Psoas muscle (tissue), 8 donors: ENCODE data around the gene FMNL2. TPM values are rescaled to one million over a fixed set of nuclear protein-coding genes. Genes with fewer than 3 reads are reported as not detected.

Experiments
- ATAC-seq, 4 donors: fragments of 200-7000 bp; cut with Tn5 transposase; one replicate each; pipeline ENCODE4 v1.9.1; 2020; ENCODE audit warnings: moderate library complexity in 3 of 4, mild to moderate bottlenecking in 2 of 4
- DNase-seq, 2 donors: peaks; one replicate each; pipeline ENCODE4 v3.0.0-alpha.2; 2020
- H3K27ac ChIP-seq: fragments of 200-600 bp; one replicate; pipeline ENCODE4 v1.8.0; 2022
- H3K27me3 ChIP-seq, 3 donors: fragments of 200-600 bp in 1 of 3; one replicate each; pipeline versions ENCODE4 v1.6.1 to v1.8.0; 2013 to 2022; ENCODE audit warnings: low read length in 2 of 3, mild to moderate bottlenecking in 2 of 3, moderate library complexity in 1 of 3; ENCODE audit not compliant: insufficient read depth in 3 of 3
- H3K36me3 ChIP-seq, 2 donors: fragments of 200-600 bp in 1 of 2; one replicate each; pipeline versions ENCODE4 v1.6.1 to v1.8.0; 2013 to 2022; ENCODE audit warnings: low read depth in 1 of 2, mild to moderate bottlenecking in 1 of 2, moderate library complexity in 1 of 2; ENCODE audit not compliant: insufficient read depth in 1 of 2
- H3K4me1 ChIP-seq: fragments of 200-600 bp; one replicate; pipeline ENCODE4 v1.8.0; 2022
- H3K4me3 ChIP-seq: fragments of 200-600 bp; one replicate; pipeline ENCODE4 v1.8.0; 2022; ENCODE audit warnings: mild to moderate bottlenecking
- H3K9me3 ChIP-seq: fragments of 200-600 bp; one replicate; pipeline ENCODE4 v1.8.0; 2022
- WGBS, 3 donors: extraction: QIAGEN DNeasy Blood & Tissue Kit; methylation state at CpG; one replicate each; pipeline versions ENCODE4 v1.1.6 to v1.1.7; 2013; 5-methylcytosine and 5-hydroxymethylcytosine counted together
- intact Hi-C, 2 donors: fragments of 100-400 bp; cut with DNase I; formaldehyde crosslinking; loops; one replicate each; pipeline versions ENCODE4 v1.11.0 to v1.14.2; 2022
- polyA plus RNA-seq, 3 donors: library from polyadenylated mRNA; stranded (reverse); fragments of 200-250 nt; gene quantifications; one replicate each; pipeline ENCODE4 v1.2.3, GENCODE V29; 2013
- total RNA-seq, 4 donors: library from RNA; stranded (reverse); fragmentation: NEBNext Ultra II Directional in 2 of 4; extraction: Animal tissue kit (Norgen Biotek cat#: 25700) in 2 of 4; gene quantifications; one replicate each; pipeline versions ENCODE4 v1.2.1 to v1.2.4, GENCODE V29; 2021 to 2023
- TF ChIP-seq, protein P1 (sequence below): fragments of 200-600 bp; IDR thresholded peaks from one replicate; pipeline ENCODE4 v1.8.0; 2022; ENCODE audit warnings: antibody characterized with exemption
- donor health status: healthy with polysubstance abuse.
- donor health status: DM: no; HTN: no; CAD: no; lungs with moderate emphysema.
- donor health status: Bipolar disorder and iron deficiency.
- donor health status: healthy.
- donor health status: DM: yes; HTN: yes; CAD: no.
- donor health status: DM: no; HTN: no; CAD: no.
- donor health status: DM: no; HTN: no; CAD: no.
- donor health status: DM: yes; HTN: yes; CAD: no.

Gene FMNL2
- total and polyA plus RNA-seq, 7 donors, result 6.6 to 18.2 (median 11.0) TPM

DNA sequence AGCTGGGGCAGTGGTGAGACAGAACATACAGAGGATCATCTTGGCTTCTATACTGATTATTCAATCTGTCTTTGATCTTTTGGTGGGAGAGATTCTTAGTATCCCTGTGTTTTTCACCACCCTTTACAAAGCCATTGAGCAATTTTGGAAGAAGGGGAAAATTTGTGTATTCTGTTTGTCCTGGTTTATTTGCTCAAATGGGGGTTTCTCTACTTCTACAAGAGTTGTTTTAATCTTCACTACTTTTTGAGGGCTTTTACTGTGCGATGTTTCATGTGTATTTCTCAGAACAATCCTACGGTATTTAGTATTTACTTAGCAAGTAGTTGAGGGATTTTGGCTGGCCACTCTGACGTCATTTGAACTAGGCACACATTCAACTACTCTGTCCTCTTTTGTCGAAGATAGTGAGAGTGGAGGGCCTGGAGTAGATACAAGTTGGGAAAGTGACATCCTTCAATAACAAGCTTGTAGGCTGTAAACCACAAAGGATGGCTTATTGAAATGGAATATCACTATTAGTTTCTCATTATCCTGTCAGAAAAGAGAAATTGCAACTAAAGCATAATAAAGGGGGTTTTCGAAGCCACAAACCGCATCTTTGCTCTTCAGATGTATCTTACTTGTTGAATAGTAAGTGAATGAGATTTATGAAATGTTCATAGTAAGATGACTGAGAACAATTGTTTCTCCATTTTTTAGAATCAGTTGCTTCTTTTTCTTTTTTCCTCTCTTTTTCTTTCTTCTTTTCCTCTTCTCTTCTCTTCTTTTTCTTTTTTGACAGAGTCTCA is 24.8 kb downstream of the FMNL2 start:
- ATAC-seq (no peak), DNase-seq (no peak)
- Histone ChIP-seq H3K9me3 (no peaks in the 10 kb centered on the region), H3K27me3 (no peaks in the 10 kb centered on the region), H3K36me3 (peaks cover 0 to 3% of the 10 kb centered on the region in 2 donors), H3K27ac (no peak overlapping the region), H3K4me1 (peaks cover 4% of the 10 kb centered on the region), H3K4me3 (no peak overlapping the region)
- intact Hi-C loops, result no loop called here
- TF ChIP-seq, protein P1, sequence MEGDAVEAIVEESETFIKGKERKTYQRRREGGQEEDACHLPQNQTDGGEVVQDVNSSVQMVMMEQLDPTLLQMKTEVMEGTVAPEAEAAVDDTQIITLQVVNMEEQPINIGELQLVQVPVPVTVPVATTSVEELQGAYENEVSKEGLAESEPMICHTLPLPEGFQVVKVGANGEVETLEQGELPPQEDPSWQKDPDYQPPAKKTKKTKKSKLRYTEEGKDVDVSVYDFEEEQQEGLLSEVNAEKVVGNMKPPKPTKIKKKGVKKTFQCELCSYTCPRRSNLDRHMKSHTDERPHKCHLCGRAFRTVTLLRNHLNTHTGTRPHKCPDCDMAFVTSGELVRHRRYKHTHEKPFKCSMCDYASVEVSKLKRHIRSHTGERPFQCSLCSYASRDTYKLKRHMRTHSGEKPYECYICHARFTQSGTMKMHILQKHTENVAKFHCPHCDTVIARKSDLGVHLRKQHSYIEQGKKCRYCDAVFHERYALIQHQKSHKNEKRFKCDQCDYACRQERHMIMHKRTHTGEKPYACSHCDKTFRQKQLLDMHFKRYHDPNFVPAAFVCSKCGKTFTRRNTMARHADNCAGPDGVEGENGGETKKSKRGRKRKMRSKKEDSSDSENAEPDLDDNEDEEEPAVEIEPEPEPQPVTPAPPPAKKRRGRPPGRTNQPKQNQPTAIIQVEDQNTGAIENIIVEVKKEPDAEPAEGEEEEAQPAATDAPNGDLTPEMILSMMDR, result no peak
- WGBS, 3 donors, result 88 to 93% (median 90%) methylated on average over 6 of the region's 6 CpGs

DNA sequence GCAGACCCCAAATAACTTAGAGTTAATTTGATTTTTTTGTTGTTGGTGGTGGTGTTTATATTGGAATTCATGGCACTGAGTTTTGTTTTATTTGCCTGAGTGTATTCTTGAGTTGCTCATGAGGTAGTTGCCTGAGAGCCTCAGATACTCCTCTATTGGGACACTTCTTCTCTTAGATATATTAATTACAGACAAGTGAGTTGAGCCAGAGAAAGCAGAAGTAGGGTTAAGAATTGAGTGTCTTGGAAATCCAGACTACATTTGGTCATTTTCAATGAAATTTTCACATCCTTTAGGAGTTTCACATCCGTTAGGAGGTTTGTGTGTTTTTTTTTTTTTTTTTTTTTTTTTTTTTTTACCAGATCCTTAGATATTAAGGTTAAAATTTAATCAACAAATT is 29.0 kb downstream of the FMNL2 start:
- Histone ChIP-seq H3K4me3 (no peak overlapping the region), H3K4me1 (peaks cover 5% of the 10 kb centered on the region), H3K27me3 (no peaks in the 10 kb centered on the region), H3K9me3 (no peaks in the 10 kb centered on the region), H3K27ac (no peak overlapping the region), H3K36me3 (no peaks in the 10 kb centered on the region)
- ATAC-seq (no peak), DNase-seq (no peak)
- TF ChIP-seq, protein P1, result no peak
- intact Hi-C loops, result no loop called here
- 86 to 96% (median 89%) methylated on average over 1 of the region's 1 CpG for WGBS, 3 donors

DNA sequence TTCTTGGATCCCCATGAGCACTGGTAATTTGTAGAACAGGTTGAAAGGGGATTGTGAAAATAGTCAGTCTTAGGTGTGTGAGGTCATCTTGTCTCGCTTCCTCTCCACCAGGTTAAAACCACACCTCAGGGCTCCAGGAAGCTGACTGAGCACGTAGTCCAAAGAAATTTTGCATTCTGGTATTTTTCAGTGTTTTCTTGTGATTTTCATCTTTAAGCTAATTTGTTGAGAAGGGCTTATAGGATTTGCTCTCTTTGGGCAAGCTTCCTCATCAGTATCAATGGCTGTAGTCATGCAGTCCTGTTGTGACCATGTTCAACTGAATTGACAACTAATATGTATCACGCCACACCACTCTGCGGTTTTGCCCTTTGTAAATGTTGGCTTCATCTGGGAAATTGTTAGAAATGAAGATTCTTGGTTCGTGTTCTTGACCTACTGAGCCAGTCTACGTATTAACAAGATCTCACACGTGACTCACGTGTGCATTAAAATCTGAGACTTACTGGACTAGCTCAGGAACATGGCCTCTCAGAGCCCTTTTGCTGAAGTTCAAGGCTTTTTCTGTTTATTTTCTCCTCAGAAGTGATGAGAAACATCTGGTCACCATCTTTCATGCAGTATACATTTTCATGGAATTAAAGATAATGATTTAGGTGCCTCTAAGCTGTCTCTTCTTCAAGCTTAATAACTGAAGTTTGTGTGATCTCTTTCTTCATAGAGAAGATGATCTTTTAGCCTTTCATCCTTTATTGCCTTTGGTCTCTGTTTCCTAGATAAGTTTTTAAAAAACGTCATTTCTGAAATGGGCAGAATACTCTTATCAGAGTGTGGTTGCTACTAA is 32.8 kb downstream of the FMNL2 start:
- Histone ChIP-seq H3K27ac (no peak overlapping the region), H3K4me3 (no peak overlapping the region), H3K4me1 (peaks cover 23% of the 10 kb centered on the region), H3K36me3 (no peaks in the 10 kb centered on the region), H3K9me3 (no peaks in the 10 kb centered on the region), H3K27me3 (no peaks in the 10 kb centered on the region)
- WGBS, 3 donors, result 87 to 92% (median 92%) methylated on average over 9 of the region's 9 CpGs
- intact Hi-C loops, result loop anchor here in 1 of 2 donors (5.0 kb wide), 1 partner anchor 1005 kb away; no protein-coding TSS in a partner anchor
- ATAC-seq (no peak), DNase-seq (no peak)
- TF ChIP-seq, protein P1, result no peak

DNA sequence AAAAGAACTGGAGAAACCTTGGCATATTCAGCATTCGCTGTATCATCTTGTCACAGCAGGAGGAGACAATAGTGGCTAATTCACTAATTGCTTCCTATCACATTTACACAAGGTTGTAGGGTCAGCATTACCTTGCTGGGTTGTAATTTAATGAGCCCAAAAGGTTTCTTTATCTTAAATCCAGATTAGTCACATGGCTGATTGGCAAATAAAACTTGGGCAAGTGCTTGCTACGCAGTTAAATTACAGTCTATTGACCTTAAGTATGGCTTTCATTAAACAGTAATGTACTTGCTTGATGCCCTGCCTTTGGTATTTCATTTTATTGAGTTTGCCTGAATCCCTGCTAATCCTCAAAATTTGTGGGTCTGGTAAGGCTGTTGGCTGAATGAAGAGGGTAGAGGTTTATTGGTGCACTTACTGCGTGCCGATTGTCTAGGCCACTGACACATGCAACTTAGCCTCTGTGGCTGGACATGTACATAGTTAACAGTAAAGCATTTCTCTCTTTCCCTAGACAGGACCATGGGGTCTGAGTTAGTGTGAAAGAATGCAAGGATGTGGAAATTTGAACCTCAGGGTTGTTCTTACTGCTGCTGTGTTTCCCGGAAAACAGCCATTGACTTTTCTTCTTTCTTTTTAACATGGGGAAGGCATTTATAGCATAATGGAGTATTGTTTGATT is 34.3 kb downstream of the FMNL2 start:
- intact Hi-C loops, result loop anchor here in 1 of 2 donors (5.0 kb wide), 1 partner anchor 1003 kb away; no protein-coding TSS in a partner anchor
- no peak overlapping the region for H3K4me3 ChIP-seq
- H3K9me3 ChIP-seq, result no peaks in the 10 kb centered on the region
- ATAC-seq (peak in 3 of 4 donors; percentile 42 to 61 (median 57)), DNase-seq (no peak)
- H3K4me1 ChIP-seq, result peaks cover 38% of the 10 kb centered on the region
- no peaks in the 10 kb centered on the region for H3K27me3 ChIP-seq
- 88 to 93% (median 89%) methylated on average over 5 of the region's 5 CpGs for WGBS, 3 donors
- TF ChIP-seq, protein P1, result no peak
- no peaks in the 10 kb centered on the region for H3K36me3 ChIP-seq
- no peak overlapping the region for H3K27ac ChIP-seq
